ENCODE measurements around the gene TSGA10.

TSGA10 gene

DNA sequence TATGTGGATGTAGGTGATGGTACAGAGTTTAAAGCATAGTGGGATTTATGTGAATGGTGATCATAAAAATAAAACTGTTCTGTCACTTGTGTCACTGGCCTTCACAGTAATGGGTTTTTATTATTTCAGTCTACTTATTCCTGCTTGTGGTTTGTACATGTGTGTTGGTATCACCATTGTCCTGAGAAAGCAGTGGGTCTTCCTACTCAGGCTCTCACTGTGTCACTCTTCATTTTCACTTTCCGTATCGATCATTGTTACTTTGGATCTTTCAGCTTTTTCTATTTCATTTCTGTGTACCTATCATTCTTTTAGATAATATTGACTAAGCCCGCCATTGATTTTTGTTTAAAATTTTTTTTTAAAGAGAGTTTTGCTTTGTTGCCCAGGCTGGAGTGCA lies 33.6 kb upstream of the TSGA10 start:
- no peak overlapping the region for H3K4me3 ChIP-seq (ENCODE audit: low read depth, low read length)
- DNase-seq (ENCODE audit: low read depth, low spot score), result no peak
- in situ Hi-C loops (cut with HindIII; ENCODE audit: low sequenced_read_pairs), result no loop called here
- TF ChIP-seq CTCF (IDR thresholded peaks at IDR 0.05; ENCODE audit: low read depth, low read length), result no peak

- in situ Hi-C loops (cut with HindIII; ENCODE audit: low sequenced_read_pairs), result no loop called here
- no peak for TF ChIP-seq CTCF (IDR thresholded peaks at IDR 0.05; ENCODE audit: low read depth, low read length)
- no peak overlapping the region for H3K4me3 ChIP-seq (ENCODE audit: low read depth, low read length)
- no peak for DNase-seq (ENCODE audit: low read depth, low spot score)
Observed at GRCh38 chr2:99187011-99187410, 32.3 kb upstream of the TSGA10 start.

DNA sequence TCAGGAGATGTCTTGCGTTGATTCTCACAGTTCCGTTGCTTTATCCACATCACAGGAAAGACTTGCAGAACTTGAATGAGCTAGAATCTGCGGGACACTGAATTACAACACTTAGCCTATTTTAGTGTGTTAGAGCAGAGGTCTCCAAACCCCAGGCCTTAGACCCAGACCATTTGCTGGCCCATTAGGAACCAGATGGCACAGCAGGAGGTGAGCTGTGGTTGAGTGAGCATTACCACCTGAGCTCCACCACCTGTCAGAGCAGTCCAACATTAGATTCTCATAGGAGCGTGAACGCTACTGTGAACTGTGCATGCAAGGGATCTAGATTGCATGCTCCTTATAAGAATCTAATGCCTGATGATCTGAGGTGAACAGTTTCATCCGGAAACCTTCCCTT lies 30.1 kb upstream of the TSGA10 start:
- DNase-seq (ENCODE audit: low read depth, low spot score), result no peak
- in situ Hi-C loops (cut with HindIII; ENCODE audit: low sequenced_read_pairs), result no loop called here
- no peak for TF ChIP-seq CTCF (IDR thresholded peaks at IDR 0.05; ENCODE audit: low read depth, low read length)
- no peak overlapping the region for H3K4me3 ChIP-seq (ENCODE audit: low read depth, low read length)

GRCh38 chr2:99183025-99183424 lies 28.3 kb upstream of the TSGA10 start:
- H3K4me3 ChIP-seq (ENCODE audit: low read depth, low read length), result no peak overlapping the region
- no peak for DNase-seq (ENCODE audit: low read depth, low spot score)
- TF ChIP-seq CTCF (IDR thresholded peaks at IDR 0.05; ENCODE audit: low read depth, low read length), result no peak
- in situ Hi-C loops (cut with HindIII; ENCODE audit: low sequenced_read_pairs), result no loop called here

- DNase-seq (ENCODE audit: low read depth, low spot score), result no peak
- no peak for TF ChIP-seq CTCF (IDR thresholded peaks at IDR 0.05; ENCODE audit: low read depth, low read length)
- peak overlapping the region; percentile 93 for H3K4me3 ChIP-seq (ENCODE audit: low read depth, low read length)
- in situ Hi-C loops (cut with HindIII; ENCODE audit: low sequenced_read_pairs), result no loop called here
Observed at GRCh38 chr2:99181624-99182000, 26.9 kb upstream of the TSGA10 start.

DNA sequence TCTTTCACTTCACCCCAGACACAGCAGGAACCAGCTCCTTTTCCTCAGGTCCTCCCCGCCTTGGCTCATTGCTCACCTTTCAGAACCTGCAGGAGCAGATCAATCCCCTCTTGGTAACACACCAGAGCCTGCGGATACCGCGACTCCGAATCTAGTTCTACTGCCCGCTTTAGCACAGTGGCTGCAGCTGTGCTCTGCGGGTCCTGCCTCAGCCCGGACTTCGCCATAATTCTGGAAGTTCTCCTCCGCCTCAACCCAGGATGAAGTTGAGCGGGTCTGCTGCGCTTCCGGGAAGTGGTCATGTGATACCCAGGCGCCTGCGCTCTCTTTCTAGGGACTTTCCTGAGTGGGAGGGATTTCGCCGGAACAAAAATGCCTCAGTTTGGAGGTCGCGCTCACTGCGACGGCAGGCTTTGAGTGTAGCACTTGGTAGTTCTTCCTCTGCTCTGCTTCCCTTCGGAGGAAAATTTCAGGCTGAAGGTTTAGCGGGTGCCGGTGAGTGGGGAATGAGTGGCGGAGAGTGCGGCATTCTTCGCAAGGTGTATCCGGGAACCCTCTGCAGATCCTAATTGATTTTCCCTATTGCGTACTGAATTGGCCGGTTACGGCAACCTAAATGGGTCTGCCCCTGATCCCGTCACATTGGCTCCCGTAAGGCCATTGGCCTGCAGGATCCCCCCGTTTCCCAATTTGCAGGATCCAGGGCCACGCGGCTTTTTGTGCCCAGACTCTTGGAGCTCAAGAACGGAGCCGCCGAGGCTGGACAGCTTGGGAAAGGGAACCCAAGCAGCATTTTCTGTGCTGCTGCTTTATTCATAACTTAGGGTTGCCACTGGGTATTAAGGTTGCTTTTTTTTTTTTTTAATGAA lies 26.2 kb upstream of the TSGA10 start, which contains the start of the genes MITD1 and MRPL30:
Gene MITD1, minus strand, starts transcription at position 304 of the 869 bp plus-strand sequence. Its CDS starts 77 bp downstream, at position 227.
Gene MRPL30, plus strand, starts transcription at position 430 of the 869 bp plus-strand sequence. CDS start 5,020 bp downstream, outside the sequence.
- peak; percentile 96 for DNase-seq (ENCODE audit: low read depth, low spot score)
- in situ Hi-C loops (cut with HindIII; ENCODE audit: low sequenced_read_pairs), result no loop called here
- TF ChIP-seq CTCF (IDR thresholded peaks at IDR 0.05; ENCODE audit: low read depth, low read length), result no peak
- peak within 1 kb of the TSS; percentile 93 for H3K4me3 ChIP-seq (ENCODE audit: low read depth, low read length)
